ENCODE measurements around the gene MST1. TPM values are rescaled to one million over a fixed set of nuclear protein-coding genes. Genes with fewer than 3 reads are reported as not detected.

The MST1 gene
- total and polyA plus RNA-seq, 2 of the 8 experiments (the other 6 are each of a cell fraction or from before 2014, with no cell fraction given): 6.2 to 9.5 TPM

- peak overlapping the region; percentile 42 for H3K18ac ChIP-seq (ENCODE audit: extremely low read depth, low read length)
- H3K36me3 ChIP-seq (ENCODE audit: control insufficient read depth in 2 of 4, insufficient read depth in 4 of 4, low read length in 3 of 4): peaks cover 23 to 38% (median 32%) of the 10 kb centered on the region in 4 experiments; a peak in 7 of 8 replicates
- peak overlapping the region; percentile 84 to 91 (median 86) for H3K4me3 ChIP-seq (ENCODE audit: extremely low read depth in 1 of 4, insufficient read depth in 2 of 4, low read depth in 3 of 4, low read length in 4 of 4)
- peak overlapping the region; percentile 84 for H4K8ac ChIP-seq (ENCODE audit: extremely low read depth, insufficient read depth, low read length)
- H3K79me1 ChIP-seq (ENCODE audit: low read depth, low read length): peaks cover 8% of the 10 kb centered on the region; the same call in 1 of the 2 replicates
- no peak overlapping the region for H2AFZ ChIP-seq (ENCODE audit: low read length)
- ChIA-PET POLR2A (ENCODE audit: partially characterized antibody) (interaction anchor here (0.6 to 1.5 kb wide), 5 partner anchors 27 to 665 kb away, joined by 3 to 4 read pairs (median 3); partner anchors contain the start of gene RHOA), CTCF (ENCODE audit: partially characterized antibody) (interaction anchor here (1.5 to 3.2 kb wide), 2 partner anchors 110 to 135 kb away, joined by 4 to 17 read pairs; no protein-coding TSS in a partner anchor)
- peak overlapping the region; percentile 45 to 86 (median 70); a peak in 6 of 7 replicates for H3K9ac ChIP-seq (replicated peaks in 1 of 4; ENCODE audit: extremely low read depth in 1 of 4, low read depth in 3 of 4, low read length in 3 of 4)
- no peak for DNase-seq (ENCODE audit: low read depth in 1 of 2, low spot score in 2 of 2)
- no peaks in the 10 kb centered on the region; a peak in 1 of 7 replicates for H3K27me3 ChIP-seq (replicated peaks in 1 of 4; ENCODE audit: control insufficient read depth in 3 of 4, extremely low read depth in 1 of 4, insufficient read depth in 3 of 4, low read length in 3 of 4)
- H3K56ac ChIP-seq (replicated peaks; ENCODE audit: insufficient read length, low read depth, low read length): peak overlapping the region; percentile 48
- no peak overlapping the region; the same call in 1 of the 2 replicates for H2BK15ac ChIP-seq (ENCODE audit: low read length)
- H3K23ac ChIP-seq (ENCODE audit: insufficient read length): no peak overlapping the region
- no peak overlapping the region for H3K14ac ChIP-seq (ENCODE audit: insufficient read length)
- peak overlapping the region; percentile 78 to 98 for H3K4me2 ChIP-seq (ENCODE audit: insufficient read depth in 1 of 2, low read depth in 2 of 2, low read length in 2 of 2)
- peaks cover 0 to 8% (median 5%) of the 10 kb centered on the region in 4 experiments; a peak in 4 of 7 replicates for H3K4me1 ChIP-seq (replicated peaks in 1 of 4; ENCODE audit: control insufficient read depth in 3 of 4, insufficient read depth in 4 of 4, low read length in 3 of 4)
- peaks cover 0 to 15% of the 10 kb centered on the region in 2 experiments for H4K20me1 ChIP-seq (replicated peaks in 1 of 2; ENCODE audit: control insufficient read depth in 1 of 2, insufficient read depth in 2 of 2, low read length in 2 of 2)
- no peaks in the 10 kb centered on the region for H3K9me3 ChIP-seq (ENCODE audit: insufficient read depth in 2 of 2, low read depth in 1 of 2, low read length in 1 of 2)
- H2BK20ac ChIP-seq (ENCODE audit: low read length): no peak overlapping the region
- H3K4ac ChIP-seq (replicated peaks; ENCODE audit: insufficient read length, low read depth, low read length): peak overlapping the region; percentile 58
- peaks cover 0 to 17% of the 10 kb centered on the region in 2 experiments; a peak in 1 of 4 replicates for H3K79me2 ChIP-seq (ENCODE audit: control insufficient read depth in 1 of 2, insufficient read depth in 2 of 2, low read length in 2 of 2)
- H4K91ac ChIP-seq (replicated peaks; ENCODE audit: insufficient read length, low read length): peak overlapping the region; percentile 67
- peaks cover 13% of the 10 kb centered on the region; the same call in 1 of the 2 replicates for H3K23me2 ChIP-seq (ENCODE audit: low read depth, low read length)
- H2AK5ac ChIP-seq (ENCODE audit: low read depth, low read length): no peak overlapping the region
- WGBS, 2 experiments (ENCODE audit: extremely low coverage in 1 of 2, insufficient coverage in 1 of 2, insufficient read length in 1 of 2, insufficient replicate concordance in 2 of 2, low coverage in 1 of 2, low lambda C conversion rate in 2 of 2, missing lambda C conversion rate in 1 of 2): 3% methylated on average over 20 of the region's 34 CpGs; no CpG with 5 or more reads in 1 of the 2 experiments
- peak overlapping the region; percentile 68; the same call in 1 of the 2 replicates for H3K27ac ChIP-seq (ENCODE audit: low read depth, low read length)
- no peak overlapping the region for H2BK120ac ChIP-seq (replicated peaks; ENCODE audit: low read depth, low read length)
- no peak overlapping the region; the same call in 1 of the 2 replicates for H2BK12ac ChIP-seq (ENCODE audit: low read depth, low read length)
- H2BK5ac ChIP-seq (ENCODE audit: low read depth, low read length): peak overlapping the region; percentile 32; the same call in 1 of the 2 replicates
- no peak for FAIRE-seq
- H4K5ac ChIP-seq (ENCODE audit: insufficient read length, low read depth, low read length): peak overlapping the region; percentile 22
- TF ChIP-seq SIX5 (IDR thresholded peaks at IDR 0.05; ENCODE audit: low read depth, low read length) (no peak), CEBPB (IDR thresholded peaks at IDR 0.05; ENCODE audit: low read depth, low read length) (no peak), JUND (IDR thresholded peaks at IDR 0.05; ENCODE audit: low read length) (no peak), POLR2AphosphoS5 (IDR thresholded peaks at IDR 0.05; ENCODE audit: low read depth, low read length) (no peak), BACH1 (IDR thresholded peaks at IDR 0.05; ENCODE audit: low read length) (no peak; the same call in 1 of the 2 replicates), RFX5 (IDR thresholded peaks at IDR 0.05; ENCODE audit: borderline replicate concordance, low read depth, low read length) (no peak), TAF1 (IDR thresholded peaks at IDR 0.05; ENCODE audit: low read depth, low read length) (no peak), CTCF (IDR thresholded peaks at IDR 0.05; ENCODE audit: control extremely low read depth in 1 of 3, insufficient read depth in 1 of 3, low read depth in 1 of 3, low read length in 3 of 3) (no peak), SP1 (IDR thresholded peaks at IDR 0.05; ENCODE audit: low read depth, low read length) (no peak), PHF8 (conservative IDR thresholded peaks at IDR 0.05; ENCODE audit: low read depth, low read length) (no peak; the same call in 1 of the 2 replicates), CBX8 (IDR thresholded peaks at IDR 0.05; ENCODE audit: borderline replicate concordance, low read depth, low read length) (no peak)
These were observed 14.7 kb downstream of the MST1 start for GRCh38 chr3:49674497-49674983.
